HEK293T (cell line): ENCODE data around the gene DYNLRB1.

Source experiments
- CTCF ChIA-PET: fragments of 350-600 bp; formaldehyde crosslinking; extraction: SDS; loops from one replicate; lab custom pipeline; 2021; ENCODE audit warnings: antibody characterized with exemption, inconsistent platforms; lab: Yijun Ruan, JAX
- POLR2A ChIA-PET: fragments of 350-600 bp; formaldehyde crosslinking; extraction: SDS; loops from one replicate; lab custom pipeline; 2020; ENCODE audit warnings: antibody characterized with exemption, inconsistent platforms; lab: Yijun Ruan, JAX
- DNase-seq: peaks from one replicate; pipeline ENCODE4 v3.0.0; 2012; ENCODE audit warnings: mixed read lengths; ENCODE audit errors: extremely low spot score
- ARNT ChIP-seq: fragments of 450-650 bp; IDR thresholded peaks from 2 replicates; pipeline ENCODE4 v1.6.1; 2017; ENCODE audit warnings: mild to moderate bottlenecking
- BHLHE40 ChIP-seq: fragments of 450-650 bp; IDR thresholded peaks from 2 replicates; pipeline ENCODE4 v1.6.1; 2016; ENCODE audit warnings: mild to moderate bottlenecking, moderate library complexity, borderline replicate concordance
- CTBP1 ChIP-seq: fragments of 450-650 bp; IDR thresholded peaks from 2 replicates; pipeline ENCODE4 v1.6.1; 2016; ENCODE audit warnings: borderline replicate concordance
- ELF4 ChIP-seq: fragments of 450-650 bp; IDR thresholded peaks from 2 replicates; pipeline ENCODE4 v1.6.1; 2017; ENCODE audit warnings: antibody characterized with exemption
- FOXA1 ChIP-seq: fragments of 450-650 bp; IDR thresholded peaks from 2 replicates; pipeline ENCODE4 v1.6.1; 2016; ENCODE audit warnings: mild to moderate bottlenecking
- FOXK2 ChIP-seq: fragments of 450-650 bp; IDR thresholded peaks from 2 replicates; pipeline ENCODE4 v1.6.1; 2016; ENCODE audit warnings: mild to moderate bottlenecking
- FOXM1 ChIP-seq: fragments of 450-650 bp; IDR thresholded peaks from 2 replicates; pipeline ENCODE4 v1.6.1; 2017; ENCODE audit warnings: mild to moderate bottlenecking, borderline replicate concordance
- HDGF ChIP-seq: fragments of 450-650 bp; IDR thresholded peaks from 2 replicates; pipeline ENCODE4 v1.6.1; 2017; ENCODE audit warnings: antibody characterized with exemption, borderline replicate concordance
- L3MBTL2 ChIP-seq: fragments of 450-650 bp; conservative IDR thresholded peaks from 2 replicates; pipeline ENCODE4 v1.6.1; 2016; ENCODE audit warnings: mild to moderate bottlenecking
- LEF1 ChIP-seq: fragments of 450-650 bp; IDR thresholded peaks from 2 replicates; pipeline ENCODE4 v1.6.1; 2017; ENCODE audit warnings: mild to moderate bottlenecking, borderline replicate concordance
- NFRKB ChIP-seq: fragments of 450-650 bp; IDR thresholded peaks from 2 replicates; pipeline ENCODE4 v1.6.1; 2016; ENCODE audit warnings: mild to moderate bottlenecking, moderate library complexity
- SP1 ChIP-seq: fragments of 450-650 bp; IDR thresholded peaks from 2 replicates; pipeline ENCODE4 v1.6.1; 2017
- SUZ12 ChIP-seq: fragments of 450-650 bp; IDR thresholded peaks from 2 replicates; pipeline ENCODE4 v1.6.1; 2016; ENCODE audit warnings: mild to moderate bottlenecking
- TARDBP ChIP-seq: fragments of 450-650 bp; IDR thresholded peaks from 2 replicates; pipeline ENCODE4 v1.6.1; 2016
- ZNF384 ChIP-seq: fragments of 450-650 bp; IDR thresholded peaks from 2 replicates; pipeline ENCODE4 v1.6.1; 2016
- TF ChIP-seq, protein P1 (sequence below): fragments of 450-650 bp; IDR thresholded peaks from 2 replicates; pipeline ENCODE4 v1.6.1; 2016

Gene DYNLRB1

DNA sequence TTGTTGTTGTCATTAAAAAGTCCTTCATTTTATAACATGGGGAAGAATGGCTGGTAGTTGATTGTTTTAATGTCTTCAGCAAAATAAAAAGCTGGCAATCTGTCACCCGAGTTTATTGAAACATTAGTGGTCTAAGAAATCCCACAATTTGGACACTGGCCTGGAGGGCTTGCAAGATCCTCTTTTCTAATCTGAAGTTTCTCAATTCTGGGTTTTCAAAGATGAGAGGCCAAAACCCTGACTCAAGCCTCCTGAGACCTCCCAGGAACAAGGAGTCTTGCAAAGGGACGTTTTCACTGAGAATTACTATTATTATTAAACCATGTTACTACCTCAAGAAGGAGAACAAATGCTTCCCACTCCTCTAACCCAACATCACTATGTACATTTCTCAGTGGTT is 61.8 kb downstream of the DYNLRB1 start:
- CTCF ChIA-PET = no interaction called here
- no peak for DNase-seq
- no peak for TF ChIP-seq ARNT
- no peak for TF ChIP-seq FOXK2
- no peak for TF ChIP-seq HDGF
- no peak for TF ChIP-seq CTBP1
- TF ChIP-seq SP1 = no peak
- TF ChIP-seq NFRKB = no peak
- TF ChIP-seq FOXA1 = no peak
- TF ChIP-seq L3MBTL2 = no peak
- TF ChIP-seq FOXM1 = no peak
- no peak for TF ChIP-seq SUZ12
- TF ChIP-seq ZNF384 = no peak
- TF ChIP-seq, protein P1, sequence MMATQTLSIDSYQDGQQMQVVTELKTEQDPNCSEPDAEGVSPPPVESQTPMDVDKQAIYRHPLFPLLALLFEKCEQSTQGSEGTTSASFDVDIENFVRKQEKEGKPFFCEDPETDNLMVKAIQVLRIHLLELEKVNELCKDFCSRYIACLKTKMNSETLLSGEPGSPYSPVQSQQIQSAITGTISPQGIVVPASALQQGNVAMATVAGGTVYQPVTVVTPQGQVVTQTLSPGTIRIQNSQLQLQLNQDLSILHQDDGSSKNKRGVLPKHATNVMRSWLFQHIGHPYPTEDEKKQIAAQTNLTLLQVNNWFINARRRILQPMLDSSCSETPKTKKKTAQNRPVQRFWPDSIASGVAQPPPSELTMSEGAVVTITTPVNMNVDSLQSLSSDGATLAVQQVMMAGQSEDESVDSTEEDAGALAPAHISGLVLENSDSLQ = no peak
- no peak for TF ChIP-seq TARDBP
- TF ChIP-seq BHLHE40 = no peak
- no peak for TF ChIP-seq LEF1
- no peak for TF ChIP-seq ELF4
- POLR2A ChIA-PET = no interaction called here

DNA sequence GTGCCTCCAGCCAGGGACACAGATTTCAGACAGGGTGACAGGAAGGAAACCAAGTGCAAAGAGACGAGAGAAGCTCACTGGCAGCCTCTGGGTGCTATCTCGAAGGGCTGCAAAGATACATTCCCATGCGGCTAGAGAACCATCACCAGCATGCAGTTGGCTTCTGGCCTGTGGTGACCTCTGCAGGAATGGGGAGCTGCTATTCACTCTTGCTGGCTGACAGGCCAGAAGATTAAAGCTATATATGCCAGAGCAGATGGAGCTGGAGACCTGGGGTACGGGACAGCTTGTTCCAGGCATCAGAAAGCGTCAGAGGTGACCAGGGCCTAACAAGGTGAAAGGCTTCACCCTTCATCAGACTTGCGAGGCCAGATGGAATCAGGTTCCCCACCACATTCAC is 62.3 kb downstream of the DYNLRB1 start:
- no peak for TF ChIP-seq ZNF384
- TF ChIP-seq L3MBTL2 = no peak
- TF ChIP-seq NFRKB = no peak
- no peak for TF ChIP-seq ELF4
- no peak for TF ChIP-seq TARDBP
- no peak for TF ChIP-seq FOXA1
- no peak for DNase-seq
- ChIA-PET CTCF (no interaction called here), POLR2A (interaction anchor here (0.5 kb wide), 1 partner anchor 1075 kb away, joined by 3 read pairs; no protein-coding TSS in a partner anchor)

DNA sequence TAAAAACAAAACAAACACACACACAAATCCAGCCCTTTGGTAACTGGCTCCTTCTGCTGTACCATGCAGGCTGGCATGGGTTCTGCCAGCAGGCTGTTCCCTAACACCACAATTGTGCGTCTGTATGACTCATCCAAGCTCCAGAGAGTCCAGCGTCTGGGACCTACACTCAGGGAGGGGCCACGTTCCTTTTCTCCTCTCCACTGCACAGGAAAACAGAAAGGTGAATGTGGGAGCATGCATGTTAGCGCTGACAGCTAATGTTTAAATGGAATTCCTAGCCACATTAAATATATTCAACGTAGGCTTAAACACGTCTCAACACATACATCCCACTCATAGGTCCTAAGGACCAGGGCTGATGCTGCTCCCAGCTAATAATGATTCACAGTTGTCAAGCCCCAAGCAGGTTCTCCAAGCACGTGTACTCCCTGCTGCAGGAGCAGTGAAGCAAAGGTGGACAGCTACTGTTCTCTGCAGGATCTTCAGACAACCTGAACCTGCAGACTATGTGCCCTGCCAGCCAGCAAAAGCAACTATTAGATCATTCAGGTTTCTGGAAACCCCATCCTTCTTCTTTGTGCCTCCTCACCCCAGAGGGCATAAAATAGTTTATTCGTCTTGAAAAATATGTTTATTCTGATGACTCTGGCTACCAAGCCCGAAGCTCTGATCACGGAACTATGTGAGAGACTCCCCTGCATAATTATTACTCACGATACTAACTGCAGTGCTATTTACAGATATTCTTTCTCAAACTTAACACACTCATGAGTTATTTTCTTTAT is 63.2 kb downstream of the DYNLRB1 start:
- POLR2A ChIA-PET = no interaction called here
- CTCF ChIA-PET = no interaction called here
- TF ChIP-seq LEF1 = no peak
- no peak for TF ChIP-seq SUZ12
- no peak for TF ChIP-seq CTBP1
- no peak for TF ChIP-seq FOXK2
- no peak for TF ChIP-seq FOXM1
- no peak for TF ChIP-seq FOXA1
- no peak for TF ChIP-seq ARNT
- TF ChIP-seq, protein P1 = no peak
- no peak for TF ChIP-seq HDGF
- TF ChIP-seq SP1 = no peak
- TF ChIP-seq ZNF384 = no peak
- no peak for TF ChIP-seq L3MBTL2
- no peak for DNase-seq

DNA sequence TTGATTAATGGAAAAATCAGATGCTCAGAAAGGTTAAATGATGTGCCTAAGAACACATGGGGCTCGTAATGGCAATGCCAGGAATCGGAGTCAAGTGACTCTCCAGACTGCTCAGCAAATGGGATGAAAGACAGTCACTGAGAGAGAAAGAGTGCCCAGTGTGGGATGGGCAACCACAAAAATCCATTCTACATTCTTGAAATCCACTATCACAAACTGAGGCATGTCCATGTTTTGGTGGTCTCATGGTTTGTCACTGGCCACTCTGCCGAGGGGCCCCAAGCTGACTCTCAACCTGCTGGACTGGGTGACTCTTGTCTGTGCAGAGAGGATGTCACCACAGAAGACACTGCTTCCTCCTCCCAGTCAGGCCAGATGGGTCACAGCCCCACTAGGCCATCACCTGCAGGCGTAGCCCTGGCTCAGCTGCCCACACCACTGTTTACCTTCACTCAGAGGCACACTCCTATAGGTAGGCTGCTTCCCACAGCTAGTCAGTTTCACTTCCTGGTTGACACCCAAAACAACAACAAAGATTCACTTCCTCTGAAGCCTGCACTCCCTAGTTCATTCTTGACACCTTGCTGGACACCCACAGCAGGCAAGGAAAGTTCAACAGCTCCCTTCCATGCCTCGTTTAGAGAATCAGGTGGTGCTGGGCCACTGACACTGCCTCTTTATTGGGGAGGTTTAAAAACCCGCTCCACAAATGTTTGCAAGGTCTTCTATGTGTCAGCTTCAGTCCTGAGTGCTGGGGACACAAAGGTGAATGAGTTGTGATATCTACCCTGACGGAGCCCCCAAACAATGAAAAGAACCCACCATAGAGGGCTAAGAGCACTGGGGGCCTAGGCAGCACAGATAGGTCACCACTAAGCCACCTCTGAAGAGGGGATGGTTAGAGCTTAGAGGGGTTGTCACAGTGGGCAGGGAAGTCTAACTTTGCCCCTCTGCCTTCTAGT is 64.0 kb downstream of the DYNLRB1 start:
- ChIA-PET POLR2A (no interaction called here), CTCF (no interaction called here)
- TF ChIP-seq SUZ12 (no peak), L3MBTL2 (no peak), TARDBP (no peak), HDGF (no peak), BHLHE40 (no peak), ELF4 (no peak), FOXA1 (no peak), CTBP1 (no peak), FOXM1 (no peak), LEF1 (no peak), SP1 (no peak), ZNF384 (no peak), NFRKB (no peak), ARNT (no peak), FOXK2 (no peak)
- TF ChIP-seq, protein P1 = no peak
- no peak for DNase-seq

DNA sequence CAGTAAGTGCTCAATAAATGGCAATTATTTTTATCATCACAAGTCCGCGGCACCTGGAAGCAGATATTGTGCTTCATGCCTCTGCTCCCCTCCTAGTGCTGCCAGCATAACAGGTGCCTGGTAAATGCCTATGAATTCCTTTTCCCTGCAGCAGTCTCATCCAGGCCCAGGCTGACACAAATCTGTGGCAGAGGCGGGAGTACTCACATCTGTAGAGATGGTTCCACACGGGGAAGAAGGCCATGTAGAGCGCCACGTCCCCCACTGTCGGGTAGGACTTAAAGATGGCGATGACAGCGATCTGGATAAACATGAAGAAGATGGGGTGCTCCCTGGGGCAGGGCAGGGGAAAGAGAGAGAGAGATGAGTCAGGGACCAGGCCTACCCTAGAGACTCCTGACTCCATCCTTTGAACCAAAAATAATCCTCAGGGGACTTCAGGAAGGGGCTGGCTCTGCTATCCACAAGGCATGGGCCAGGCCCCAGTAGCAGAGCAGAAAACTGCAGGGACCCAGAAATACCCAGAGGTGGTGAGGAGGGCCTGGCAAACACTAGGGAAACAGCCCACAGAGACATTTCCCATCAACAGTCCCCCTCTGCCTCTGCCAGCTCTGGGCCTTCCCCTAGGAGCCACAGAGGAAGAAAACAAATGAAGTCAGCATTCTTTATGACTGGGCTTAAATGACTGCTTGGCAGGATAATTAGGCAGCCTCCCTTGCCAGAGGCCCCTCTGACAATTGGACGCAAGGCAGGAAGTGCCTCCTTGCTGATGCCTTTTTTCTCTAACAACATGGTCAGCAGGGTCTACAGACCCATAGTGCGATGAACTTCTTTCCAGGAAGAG is 65.3 kb downstream of the DYNLRB1 start:
- ChIA-PET CTCF (no interaction called here), POLR2A (no interaction called here)
- peak; percentile 22 for DNase-seq
- TF ChIP-seq CTBP1 (no peak), HDGF (no peak), SUZ12 (no peak), ARNT (no peak), NFRKB (no peak), LEF1 (no peak), FOXM1 (no peak), L3MBTL2 (no peak), BHLHE40 (no peak), FOXK2 (no peak), ELF4 (no peak), ZNF384 (no peak), TARDBP (no peak), SP1 (no peak), FOXA1 (no peak)
- TF ChIP-seq, protein P1 = no peak
